K562 (cell line): ENCODE results near the gene CRK. TPM values are rescaled to one million over a fixed set of nuclear protein-coding genes. Genes with fewer than 3 reads are reported as not detected.
A peak's percentile ranks its signal among the peaks of the same experiment; 100 is the strongest.

Experiments used
- ATF7 ChIP-seq: fragments of 450-650 bp; IDR thresholded peaks from 2 replicates; pipeline ENCODE4 v1.7.1; 2014; ENCODE audit warnings: mild to moderate bottlenecking, moderate library complexity
- E2F3 ChIP-seq: fragments of 250-450 bp; sonication (Bioruptor Pico); IDR thresholded peaks from 2 replicates; pipeline ENCODE4 v1.4.0; 2020; ENCODE audit warnings: mild to moderate bottlenecking
- FIP1L1 ChIP-seq: fragments of 200-400 bp; formaldehyde crosslinking; IDR thresholded peaks from 2 replicates; pipeline ENCODE4 v1.6.1; 2018; ENCODE audit warnings: mild to moderate bottlenecking, low read depth, low read length; ENCODE audit not compliant: poor library complexity, severe bottlenecking
- HLTF ChIP-seq: fragments of 450-650 bp; IDR thresholded peaks from 2 replicates; pipeline ENCODE4 v1.6.1; 2016
- HNRNPL ChIP-seq: fragments of 200-400 bp; formaldehyde crosslinking; IDR thresholded peaks from 2 replicates; pipeline ENCODE4 v1.6.1; 2017; ENCODE audit warnings: low read depth, mild to moderate bottlenecking, low read length
- TAF1 ChIP-seq: IDR thresholded peaks from 2 replicates; pipeline ENCODE4 v1.6.1; 2011; ENCODE audit warnings: mild to moderate bottlenecking, low read length, moderate library complexity; ENCODE audit not compliant: insufficient read depth, control insufficient read depth, severe bottlenecking; ENCODE audit errors: extremely low read depth
- TFAM ChIP-seq: fragments of 250-450 bp; sonication (Bioruptor Pico); conservative IDR thresholded peaks from 2 replicates; pipeline ENCODE4 v1.5.0; 2021; ENCODE audit warnings: mild to moderate bottlenecking, moderate library complexity
- polyA plus RNA-seq, 8 experiments: library from polyadenylated mRNA; depleted of rRNA in 4 of 8; stranded (reverse) in 5 of 8; unstranded in 3 of 8; fragments of >200 nt; fragmentation: Nextera tagmentation in 2 of 8; fragmentation: Illumina TruSeq in 1 of 8; extraction: Ambion mirVana in 2 of 8; extraction: Trizol in 1 of 8; gene quantifications; 2 replicates each; pipeline versions ENCODE4 v1.2.1 to v1.2.3, GENCODE V29; 2011 to 2014; ENCODE audit warnings: inconsistent platforms in 1 of 8, missing spikeins in 1 of 8
- total RNA-seq, 7 experiments: library from RNA; depleted of rRNA in 6 of 7; stranded (reverse); fragments of >200 nt in 6 of 7; fragmentation: Illumina TruSeq in 2 of 7; extraction: Trizol in 2 of 7; gene quantifications; 2 replicates each; pipeline versions ENCODE4 v1.2.1 to v1.2.3, GENCODE V29; 2011 to 2021; ENCODE audit warnings: low replicate concordance in 1 of 7
- TF ChIP-seq, protein P1 (sequence below), 2 experiments: IDR thresholded peaks; 2 replicates each; pipeline ENCODE4 v1.6.1; 2012; ENCODE audit warnings: improper control_type of control experiment in 2 of 2, low read depth in 2 of 2, low read length in 2 of 2, borderline replicate concordance in 1 of 2

The CRK gene
- total and polyA plus RNA-seq, 9 of the 15 experiments (the other 6 are each of a cell fraction or from before 2014, with no cell fraction given) = 13.1 to 40.2 (median 26.1) TPM

DNA sequence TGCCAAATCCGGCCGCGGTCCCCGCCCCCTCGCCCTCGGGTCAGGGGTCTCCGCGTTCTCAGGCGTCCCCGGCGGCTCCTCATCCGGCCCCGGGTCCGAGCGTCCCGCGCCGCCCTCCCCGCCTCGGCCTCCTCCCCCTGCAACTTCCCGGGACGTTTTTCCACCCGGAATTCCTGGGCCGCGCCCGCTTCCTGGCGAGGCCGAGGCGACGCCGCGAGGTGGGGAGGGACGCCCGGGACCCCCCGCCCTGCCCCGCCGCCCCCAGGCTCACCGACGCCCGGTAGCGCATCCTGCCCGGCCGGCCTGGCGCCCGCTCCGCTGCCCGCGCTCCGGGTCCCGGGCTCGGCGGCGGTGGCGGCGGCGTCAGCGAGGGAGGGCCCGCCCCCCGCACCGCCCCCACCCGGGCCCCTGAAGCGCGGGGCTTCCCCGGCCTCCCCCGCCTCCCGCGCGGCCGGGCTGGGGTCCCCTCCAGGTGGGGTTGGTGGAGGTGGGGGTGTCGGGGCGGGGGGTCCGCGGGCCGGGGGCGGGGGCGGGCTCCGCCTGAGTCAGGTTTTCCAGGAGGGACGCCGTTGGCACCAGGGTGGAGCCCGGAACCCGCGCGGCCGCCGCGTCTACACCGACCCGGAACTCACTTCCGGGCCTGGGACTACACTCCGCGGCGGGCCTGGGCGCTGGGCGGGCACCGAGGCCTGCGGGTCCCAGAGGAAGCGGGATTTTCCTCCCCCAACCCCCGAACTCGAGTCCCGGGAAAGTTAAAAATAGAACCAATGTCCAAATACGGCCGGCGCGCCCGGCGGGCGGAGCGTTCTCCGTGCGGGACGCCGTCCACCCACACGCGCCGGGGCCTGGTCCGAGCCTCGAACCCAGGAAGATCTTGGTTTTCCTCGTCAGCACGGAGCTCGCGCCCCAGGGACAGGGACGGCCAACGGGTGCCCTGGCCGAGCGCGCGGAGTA lies 29.7 kb upstream of the CRK start (continued):
- TF ChIP-seq HNRNPL = peak; percentile 68; the same call in 1 of the 2 replicates
- TF ChIP-seq, protein P1, sequence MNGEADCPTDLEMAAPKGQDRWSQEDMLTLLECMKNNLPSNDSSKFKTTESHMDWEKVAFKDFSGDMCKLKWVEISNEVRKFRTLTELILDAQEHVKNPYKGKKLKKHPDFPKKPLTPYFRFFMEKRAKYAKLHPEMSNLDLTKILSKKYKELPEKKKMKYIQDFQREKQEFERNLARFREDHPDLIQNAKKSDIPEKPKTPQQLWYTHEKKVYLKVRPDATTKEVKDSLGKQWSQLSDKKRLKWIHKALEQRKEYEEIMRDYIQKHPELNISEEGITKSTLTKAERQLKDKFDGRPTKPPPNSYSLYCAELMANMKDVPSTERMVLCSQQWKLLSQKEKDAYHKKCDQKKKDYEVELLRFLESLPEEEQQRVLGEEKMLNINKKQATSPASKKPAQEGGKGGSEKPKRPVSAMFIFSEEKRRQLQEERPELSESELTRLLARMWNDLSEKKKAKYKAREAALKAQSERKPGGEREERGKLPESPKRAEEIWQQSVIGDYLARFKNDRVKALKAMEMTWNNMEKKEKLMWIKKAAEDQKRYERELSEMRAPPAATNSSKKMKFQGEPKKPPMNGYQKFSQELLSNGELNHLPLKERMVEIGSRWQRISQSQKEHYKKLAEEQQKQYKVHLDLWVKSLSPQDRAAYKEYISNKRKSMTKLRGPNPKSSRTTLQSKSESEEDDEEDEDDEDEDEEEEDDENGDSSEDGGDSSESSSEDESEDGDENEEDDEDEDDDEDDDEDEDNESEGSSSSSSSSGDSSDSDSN (IDR thresholded peaks at IDR 0.05; ENCODE audit: borderline replicate concordance in 1 of 2, low read depth in 2 of 2, low read length in 2 of 2) = no peak
- no peak for TF ChIP-seq TFAM (CRISPR knock-in tag)
- no peak for TF ChIP-seq HLTF
- TF ChIP-seq TAF1 = peak; percentile 33
- 0 out of 2 replicates have a peak, but pooled peaks have one; percentile 17 for TF ChIP-seq E2F3
- no peak for TF ChIP-seq FIP1L1
- 0 out of 2 replicates have a peak, but pooled peaks have one; percentile 12 for TF ChIP-seq ATF7
